GM18519 (cell line): ENCODE data around the gene DLK1.

Experiments
- ATAC-seq: cut with Tn5 transposase; IDR thresholded peaks from one replicate; pipeline ENCODE4 v1.9.1; 2021; ENCODE audit warnings: mild to moderate bottlenecking, moderate library complexity; ENCODE audit not compliant: unreplicated experiment, low FRiP score

Gene DLK1

GRCh38 chr14:100692859-100693558 is 33.7 kb upstream of the DLK1 start:
- ATAC-seq: no peak

GRCh38 chr14:100693877-100694578 is 32.7 kb upstream of the DLK1 start:
- no peak for ATAC-seq

- ATAC-seq: no peak
Measured at GRCh38 chr14:100694579-100695422, 31.9 kb upstream of the DLK1 start.

GRCh38 chr14:100695423-100695738 is 31.3 kb upstream of the DLK1 start:
- ATAC-seq: no peak

- ATAC-seq: no peak
Measured at GRCh38 chr14:100696008-100696407, 30.7 kb upstream of the DLK1 start.

- no peak for ATAC-seq
Measured at GRCh38 chr14:100696590-100696989, 30.1 kb upstream of the DLK1 start.

- no peak for ATAC-seq
Measured at GRCh38 chr14:100698066-100698465, 28.6 kb upstream of the DLK1 start.

GRCh38 chr14:100698666-100699448 is 27.8 kb upstream of the DLK1 start:
- ATAC-seq: no peak

GRCh38 chr14:100701314-100701713 is 25.4 kb upstream of the DLK1 start:
- no peak for ATAC-seq

- no peak for ATAC-seq
Measured at GRCh38 chr14:100702590-100702989, 24.1 kb upstream of the DLK1 start.

- no peak for ATAC-seq
Measured at GRCh38 chr14:100703386-100704220, 23.1 kb upstream of the DLK1 start.

GRCh38 chr14:100706200-100706599 is 20.5 kb upstream of the DLK1 start:
- ATAC-seq: no peak

GRCh38 chr14:100706860-100707259 is 19.8 kb upstream of the DLK1 start:
- no peak for ATAC-seq

- no peak for ATAC-seq
Measured at GRCh38 chr14:100708425-100709288, 18.0 kb upstream of the DLK1 start.

GRCh38 chr14:100709289-100710284 is 17.1 kb upstream of the DLK1 start:
- ATAC-seq: no peak

- no peak for ATAC-seq
Measured at GRCh38 chr14:100710391-100710790, 16.3 kb upstream of the DLK1 start.

GRCh38 chr14:100710826-100711462 is 15.7 kb upstream of the DLK1 start:
- no peak for ATAC-seq
